HG03097 (cell line): ENCODE data around the gene TGFBR1.
A peak's percentile ranks its signal among the peaks of the same experiment; 100 is the strongest.
"Not testable (repeated sequence)": the region's sequence is repeated elsewhere in the genome, so short reads cannot be mapped to it uniquely, and the experiment has no call there.

Experiments used
- ATAC-seq: cut with Tn5 transposase; IDR thresholded peaks from one replicate; pipeline ENCODE4 v1.9.1; 2021; ENCODE audit not compliant: unreplicated experiment, low FRiP score

Gene TGFBR1

GRCh38 chr9:99184475-99185347 lies 79.8 kb downstream of the TGFBR1 start:
- ATAC-seq, result peak; percentile 53

GRCh38 chr9:99185348-99185632 lies 80.4 kb downstream of the TGFBR1 start:
- no peak for ATAC-seq

GRCh38 chr9:99185934-99186333 lies 81.0 kb downstream of the TGFBR1 start:
- no peak for ATAC-seq

- no peak for ATAC-seq
Measured at GRCh38 chr9:99187311-99187710, 82.4 kb downstream of the TGFBR1 start.

DNA sequence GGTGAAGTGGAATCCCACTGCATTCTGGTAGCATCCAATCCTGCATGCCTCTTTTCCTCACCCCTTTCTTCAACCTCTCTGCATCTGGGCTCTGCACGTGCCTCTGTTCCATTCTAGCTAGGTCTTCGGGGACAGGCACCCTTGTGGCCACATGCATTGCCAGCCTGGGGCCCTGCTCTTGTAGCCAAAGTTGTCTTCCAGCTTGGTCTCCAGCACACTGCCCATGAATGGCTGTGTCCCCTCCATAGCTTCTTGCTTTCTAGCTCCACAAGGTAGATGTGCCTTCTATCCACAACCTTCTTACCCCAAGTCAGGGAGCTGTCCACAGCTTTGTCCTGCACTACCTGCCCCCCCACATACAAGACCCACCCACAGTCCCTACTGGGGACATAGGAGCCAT lies 84.3 kb downstream of the TGFBR1 start:
- no peak for ATAC-seq

DNA sequence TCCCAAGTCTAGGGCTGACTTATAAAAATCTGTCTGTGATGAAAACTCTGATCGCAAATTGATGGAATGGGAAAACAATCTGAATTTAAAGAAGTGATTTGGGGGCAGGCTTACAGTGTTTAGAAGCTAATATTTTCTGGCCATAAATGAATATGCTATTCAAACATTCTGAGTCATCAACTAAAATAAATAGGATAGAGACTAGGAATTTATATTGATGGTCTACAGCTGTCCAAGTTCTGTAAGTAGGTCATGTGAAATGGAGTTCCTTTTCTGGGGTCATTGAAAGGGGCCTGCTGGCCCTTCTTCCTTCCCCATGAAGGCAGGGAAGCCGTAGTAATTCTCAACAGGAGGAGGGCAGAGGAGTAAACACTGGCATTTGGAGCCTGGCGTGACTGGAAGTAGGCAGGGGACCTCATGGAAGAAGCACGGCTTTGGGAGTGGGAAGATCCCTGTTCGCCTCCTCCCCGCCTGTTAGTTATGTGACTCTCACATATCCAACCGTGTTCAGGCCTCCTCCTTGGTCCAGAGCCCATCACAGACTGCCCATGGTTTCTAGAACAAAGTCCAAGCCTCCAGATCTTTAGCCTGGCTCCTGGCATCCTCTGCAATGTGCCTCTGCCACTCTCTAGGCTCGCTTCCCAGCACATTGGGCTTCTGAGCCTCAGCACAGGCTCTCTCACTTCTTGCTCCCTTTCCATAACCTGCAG lies 85.1 kb downstream of the TGFBR1 start:
- ATAC-seq, result no peak

DNA sequence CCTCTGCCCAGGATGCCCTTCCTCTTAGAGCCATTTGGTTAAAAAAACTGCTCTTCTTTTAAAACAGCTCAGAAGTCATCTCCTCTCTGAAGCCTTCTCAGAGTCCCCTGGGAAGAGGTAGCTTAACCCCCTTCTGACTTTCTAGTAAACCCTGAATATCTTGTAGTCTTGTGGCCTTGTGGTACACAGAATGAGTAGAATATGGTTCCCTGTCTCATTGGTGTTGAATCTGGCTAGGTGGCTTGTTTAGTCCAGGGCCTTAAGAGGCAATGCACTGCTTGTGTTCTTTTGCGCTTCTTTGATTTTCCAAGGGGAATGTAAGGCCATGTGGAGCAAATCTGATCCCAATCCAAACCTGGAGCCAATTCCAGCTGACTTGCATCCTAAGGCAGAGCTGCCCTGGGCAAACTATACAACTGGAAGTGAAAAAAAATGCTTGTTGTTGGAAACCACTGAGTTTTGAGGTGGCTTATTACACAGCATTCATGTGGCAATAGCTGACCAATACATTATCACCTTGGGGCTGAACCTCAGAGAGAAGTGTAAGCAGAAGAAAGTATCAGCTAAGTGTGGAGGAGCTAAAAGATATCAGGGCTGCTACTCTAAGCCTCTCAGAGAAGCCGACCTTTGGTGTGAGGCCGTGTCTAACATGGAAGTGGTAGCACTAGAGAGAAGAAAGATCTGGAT lies 85.8 kb downstream of the TGFBR1 start:
- ATAC-seq, result no peak

GRCh38 chr9:99192786-99193465 lies 88.0 kb downstream of the TGFBR1 start:
- no peak for ATAC-seq

DNA sequence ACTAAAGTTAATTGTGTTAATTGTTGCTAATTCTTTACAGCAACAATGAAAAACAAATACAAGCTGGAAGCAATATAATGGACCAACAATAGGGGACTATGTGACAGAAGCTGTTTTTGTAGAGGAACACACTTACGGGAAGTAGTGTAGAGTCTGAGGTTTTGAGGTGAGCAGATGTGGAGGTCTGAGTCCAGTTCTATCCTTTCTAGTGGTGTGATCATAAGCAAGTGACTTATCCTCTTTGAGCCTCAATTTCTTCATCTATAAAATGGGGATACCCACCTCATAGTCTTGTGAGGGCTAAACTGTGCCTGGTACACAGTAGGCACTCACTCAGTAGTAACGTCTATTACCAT lies 88.5 kb downstream of the TGFBR1 start:
- no peak for ATAC-seq

- ATAC-seq, result not testable (repeated sequence)
Measured at GRCh38 chr9:99196484-99196883, 91.6 kb downstream of the TGFBR1 start.

GRCh38 chr9:99197124-99197630 lies 92.3 kb downstream of the TGFBR1 start:
- ATAC-seq, result no peak

DNA sequence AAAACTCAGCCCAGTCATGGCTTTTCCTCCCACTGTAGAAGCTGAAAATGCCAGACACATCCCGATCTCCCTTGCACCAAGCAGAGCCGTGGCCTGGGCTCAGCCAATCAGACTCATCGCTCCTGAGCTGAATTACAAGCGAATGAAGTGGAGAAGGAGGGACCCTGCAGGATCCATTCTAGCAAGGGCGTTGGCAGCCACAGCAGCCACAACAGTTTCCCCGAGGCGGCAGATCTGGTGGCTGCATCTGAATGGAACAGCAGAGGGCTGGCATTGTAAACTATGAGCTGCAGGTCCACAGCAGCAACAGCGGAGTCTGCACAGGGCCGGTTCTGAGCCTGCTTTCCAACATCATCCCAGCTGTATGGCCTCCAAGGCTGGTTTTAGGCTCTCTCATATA lies 93.1 kb downstream of the TGFBR1 start:
- ATAC-seq, result no peak

GRCh38 chr9:99199938-99200539 lies 95.1 kb downstream of the TGFBR1 start:
- no peak for ATAC-seq

DNA sequence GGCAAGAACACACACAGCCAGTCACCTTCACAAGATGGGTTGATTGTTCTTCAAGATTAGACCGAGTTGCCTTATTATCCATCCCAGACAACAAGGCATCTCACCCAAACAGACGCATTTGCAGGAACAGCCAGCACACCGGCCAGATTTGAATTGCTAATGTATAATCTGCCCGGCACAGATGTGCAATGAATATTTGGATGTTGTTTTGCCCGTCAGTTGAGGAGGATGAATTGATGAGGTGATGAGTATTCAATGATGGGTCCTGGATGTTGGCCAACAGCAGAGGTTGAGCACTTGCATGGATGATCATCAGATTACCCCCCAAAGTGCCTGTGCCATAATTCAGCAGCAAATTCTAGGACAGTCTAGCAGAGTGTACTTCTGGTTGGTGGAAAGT lies 96.7 kb downstream of the TGFBR1 start:
- ATAC-seq, result no peak
